H9 (cell line): ENCODE data around the gene CD72. TPM values are rescaled to one million over a fixed set of nuclear protein-coding genes. Genes with fewer than 3 reads are reported as not detected.
"Not testable (repeated sequence)": the region's sequence is repeated elsewhere in the genome, so short reads cannot be mapped to it uniquely, and the experiment has no call there.

ENCODE experiments used
- DNase-seq: peaks from one replicate; pipeline ENCODE4 v3.0.0-alpha.2; 2017
- H2AFZ ChIP-seq: one replicate; pipeline ENCODE4 v1.6.1; 2013; ENCODE audit warnings: mild to moderate bottlenecking, low read length, control low read depth, moderate library complexity
- H2AK5ac ChIP-seq: 2 replicates; pipeline ENCODE4 v1.6.1; 2013; ENCODE audit warnings: low read length, control low read depth, mixed read lengths; ENCODE audit not compliant: insufficient read length
- H2BK120ac ChIP-seq: one replicate; pipeline ENCODE4 v1.6.1; 2013; ENCODE audit warnings: low read depth, mild to moderate bottlenecking, low read length, control low read depth, inconsistent platforms; ENCODE audit not compliant: poor library complexity, severe bottlenecking
- H2BK12ac ChIP-seq: 2 replicates; pipeline ENCODE4 v1.6.1; 2013; ENCODE audit warnings: low read length, control low read depth, mixed read lengths, low read depth; ENCODE audit not compliant: insufficient read length
- H2BK15ac ChIP-seq: 2 replicates; pipeline ENCODE4 v1.6.1; 2013; ENCODE audit warnings: low read depth, low read length, control low read depth
- H2BK20ac ChIP-seq: one replicate; pipeline ENCODE4 v1.6.1; 2013; ENCODE audit warnings: low read depth, mild to moderate bottlenecking, low read length, control low read depth, inconsistent platforms; ENCODE audit not compliant: poor library complexity, severe bottlenecking
- H2BK5ac ChIP-seq: 2 replicates; pipeline ENCODE4 v1.6.1; 2013; ENCODE audit warnings: low read length, control low read depth, mixed read lengths; ENCODE audit not compliant: insufficient read length
- H3K14ac ChIP-seq: 2 replicates; pipeline ENCODE4 v1.6.1; 2013; ENCODE audit warnings: low read length, control low read depth; ENCODE audit not compliant: insufficient read depth
- H3K18ac ChIP-seq: 2 replicates; pipeline ENCODE4 v1.6.1; 2013; ENCODE audit warnings: low read depth, mild to moderate bottlenecking, mixed read lengths, low read length, control low read depth; ENCODE audit not compliant: insufficient read length
- H3K23ac ChIP-seq: 2 replicates; pipeline ENCODE4 v1.6.1; 2013; ENCODE audit warnings: low read length, control low read depth, mixed read lengths, low read depth; ENCODE audit not compliant: insufficient read length
- H3K23me2 ChIP-seq: 2 replicates; pipeline ENCODE4 v1.6.1; 2013; ENCODE audit warnings: low read depth, mild to moderate bottlenecking, mixed read lengths, low read length, control low read depth; ENCODE audit not compliant: insufficient read length, poor library complexity, severe bottlenecking
- H3K27ac ChIP-seq: 2 replicates; pipeline ENCODE4 v1.5.1; 2013; ENCODE audit warnings: low read length, control low read depth, mixed read lengths, low read depth; ENCODE audit not compliant: insufficient read length
- H3K27me3 ChIP-seq: 2 replicates; pipeline ENCODE4 v1.6.1; 2013; ENCODE audit warnings: low read length, control low read depth, inconsistent platforms; ENCODE audit not compliant: insufficient read depth
- H3K4ac ChIP-seq: 2 replicates; pipeline ENCODE4 v1.6.1; 2013; ENCODE audit warnings: low read depth, mild to moderate bottlenecking, control low read depth, inconsistent platforms, low read length, moderate library complexity
- H3K4me1 ChIP-seq: 2 replicates; pipeline ENCODE4 v1.6.1; 2013; ENCODE audit warnings: low read length, control low read depth, inconsistent platforms; ENCODE audit not compliant: insufficient read depth
- H3K4me2 ChIP-seq: 2 replicates; pipeline ENCODE4 v1.6.1; 2013; ENCODE audit warnings: low read length, control low read depth, mixed read lengths; ENCODE audit not compliant: insufficient read length, insufficient read depth
- H3K56ac ChIP-seq: 2 replicates; pipeline ENCODE4 v1.6.1; 2013; ENCODE audit warnings: low read depth, mild to moderate bottlenecking, mixed read lengths, low read length, control low read depth; ENCODE audit not compliant: insufficient read length
- H3K79me1 ChIP-seq: 2 replicates; pipeline ENCODE4 v1.6.1; 2013; ENCODE audit warnings: low read depth, mild to moderate bottlenecking, moderate library complexity, low read length, control low read depth, inconsistent platforms; ENCODE audit not compliant: insufficient read depth, poor library complexity, severe bottlenecking
- H3K79me2 ChIP-seq: 2 replicates; pipeline ENCODE4 v1.6.1; 2013; ENCODE audit warnings: low read length, control low read depth, inconsistent platforms; ENCODE audit not compliant: insufficient read depth
- H3K9ac ChIP-seq: 2 replicates; pipeline ENCODE4 v1.6.1; 2013; ENCODE audit warnings: low read length, control low read depth, mixed read lengths; ENCODE audit not compliant: insufficient read length; ENCODE audit errors: extremely low read depth
- H3K9me3 ChIP-seq: one replicate; pipeline ENCODE4 v1.6.1; 2013; ENCODE audit warnings: low read depth, low read length, inconsistent platforms; ENCODE audit not compliant: control insufficient read depth
- H3T11ph ChIP-seq: one replicate; pipeline ENCODE4 v1.6.1; 2013; ENCODE audit warnings: mild to moderate bottlenecking, low read length, control low read depth, inconsistent platforms
- H4K20me1 ChIP-seq: one replicate; pipeline ENCODE4 v1.6.1; 2013; ENCODE audit not compliant: control insufficient read depth, insufficient read length, insufficient read depth
- H4K5ac ChIP-seq: 2 replicates; pipeline ENCODE4 v1.6.1; 2013; ENCODE audit warnings: low read depth, mild to moderate bottlenecking, mixed read lengths, low read length, control low read depth; ENCODE audit not compliant: insufficient read length
- H4K8ac ChIP-seq: replicated peaks from 2 replicates; pipeline ENCODE4 v1.6.1; 2013; ENCODE audit warnings: low read length, control low read depth, mixed read lengths, low read depth; ENCODE audit not compliant: insufficient read length
- H4K91ac ChIP-seq: 2 replicates; pipeline ENCODE4 v1.6.1; 2013; ENCODE audit warnings: low read depth, mild to moderate bottlenecking, moderate library complexity, mixed read lengths, low read length, control low read depth; ENCODE audit not compliant: insufficient read length
- H3K27ac Mint-ChIP-seq, 3 experiments: 2 replicates in 2 of 3; 3 replicates in 1 of 3; pipeline ENCODE4 v1.8.0; 2020 to 2021; ENCODE audit warnings: mixed read lengths in 3 of 3, mild to moderate bottlenecking in 1 of 3, moderate library complexity in 1 of 3
- H3K27me3 Mint-ChIP-seq: 2 replicates; pipeline ENCODE4 v1.8.0; 2021; ENCODE audit warnings: low read depth, mild to moderate bottlenecking, moderate library complexity, mixed read lengths
- H3K36me3 Mint-ChIP-seq, 3 experiments: 2 replicates in 2 of 3; 3 replicates in 1 of 3; pipeline ENCODE4 v1.8.0; 2020 to 2021; ENCODE audit warnings: low read depth in 3 of 3, mixed read lengths in 3 of 3; ENCODE audit not compliant: insufficient read depth in 1 of 3
- H3K4me1 Mint-ChIP-seq, 2 experiments: 2 replicates each; pipeline ENCODE4 v1.8.0; 2020; ENCODE audit warnings: mixed read lengths in 2 of 2
- H3K4me3 Mint-ChIP-seq, 2 experiments: 2 replicates in 1 of 2; 3 replicates in 1 of 2; pipeline ENCODE4 v1.8.0; 2020 to 2021; ENCODE audit warnings: mild to moderate bottlenecking in 2 of 2, mixed read lengths in 2 of 2, moderate library complexity in 1 of 2
- H3K9me3 Mint-ChIP-seq, 2 experiments: 2 replicates in 1 of 2; 3 replicates in 1 of 2; pipeline ENCODE4 v1.8.0; 2020; ENCODE audit warnings: mild to moderate bottlenecking in 2 of 2, mixed read lengths in 2 of 2, moderate library complexity in 1 of 2
- WGBS: extraction: QIAGEN DNeasy Blood & Tissue Kit; methylation state at CpG from one replicate; pipeline ENCODE4 v1.1.7; 2013; ENCODE audit warnings: missing lambda C conversion rate, low lambda C conversion rate, mixed read lengths; ENCODE audit not compliant: insufficient read length; ENCODE audit errors: extremely low coverage; 5-methylcytosine and 5-hydroxymethylcytosine counted together
- total RNA-seq: library from RNA; stranded (reverse); gene quantifications from 2 replicates; pipeline ENCODE4 v1.2.1, GENCODE V29; 2021

The CD72 gene
- total RNA-seq, 1 experiment from 2014 or later = 3.9 TPM

GRCh38 chr9:35584681-35585080 lies 33.5 kb downstream of the CD72 start:
- H3K79me2 ChIP-seq, H3K56ac ChIP-seq, H3K23ac ChIP-seq, H3K18ac ChIP-seq, H3K79me1 ChIP-seq, H3K27me3 Mint-ChIP-seq, H3K27ac Mint-ChIP-seq, H4K20me1 ChIP-seq, H3K23me2 ChIP-seq, H2BK15ac ChIP-seq, H3T11ph ChIP-seq, H2BK120ac ChIP-seq, H3K9me3 ChIP-seq, H2BK20ac ChIP-seq, H3K4me3 Mint-ChIP-seq, H3K14ac ChIP-seq, DNase-seq, H2BK12ac ChIP-seq, H4K5ac ChIP-seq, H2AFZ ChIP-seq, H2BK5ac ChIP-seq, H3K27me3 ChIP-seq, H3K4me2 ChIP-seq, H3K9ac ChIP-seq, H4K91ac ChIP-seq, H2AK5ac ChIP-seq, H4K8ac ChIP-seq, H3K4me1 ChIP-seq, H3K4ac ChIP-seq, H3K27ac ChIP-seq: not testable (repeated sequence)
- Mint-ChIP-seq H3K36me3 (peaks cover 16 to 25% (median 22%) of the 10 kb centered on the region in 3 experiments), H3K9me3 (peaks cover 18 to 24% of the 10 kb centered on the region in 2 experiments), H3K4me1 (peaks cover 17 to 33% of the 10 kb centered on the region in 2 experiments)
- no CpG with 5 or more reads among the region's 3 CpGs for WGBS

- H4K91ac ChIP-seq, H2BK12ac ChIP-seq, H3K14ac ChIP-seq, H3K79me1 ChIP-seq, H3K4me3 Mint-ChIP-seq, H3K9ac ChIP-seq, H3K27me3 ChIP-seq, H2AK5ac ChIP-seq, H3K56ac ChIP-seq, H3K4ac ChIP-seq, H2BK5ac ChIP-seq, H3K23me2 ChIP-seq, H3K9me3 ChIP-seq, H3K23ac ChIP-seq, H4K20me1 ChIP-seq, H2BK120ac ChIP-seq, H4K5ac ChIP-seq, H3K79me2 ChIP-seq, H3K18ac ChIP-seq, H2BK20ac ChIP-seq, H3T11ph ChIP-seq, H3K4me2 ChIP-seq, H3K4me1 ChIP-seq, H4K8ac ChIP-seq, H2BK15ac ChIP-seq, H2AFZ ChIP-seq, DNase-seq, H3K27me3 Mint-ChIP-seq, H3K27ac ChIP-seq: not testable (repeated sequence)
- Mint-ChIP-seq H3K36me3 (peaks cover 19 to 28% (median 22%) of the 10 kb centered on the region in 3 experiments), H3K4me1 (peaks cover 20 to 36% of the 10 kb centered on the region in 2 experiments), H3K9me3 (peaks cover 21 to 28% of the 10 kb centered on the region in 2 experiments), H3K27ac (peak overlapping the region in 1 of 3 experiments; percentile 78; a peak in 1 of 7 replicates)
- no CpG with 5 or more reads among the region's 6 CpGs for WGBS
Observed at GRCh38 chr9:35583521-35583920, 34.7 kb downstream of the CD72 start.
